PC-9 (cell line): Measurements from ENCODE around the gene FAM3C.

Experiments used
- EZH2 ChIP-seq: fragments of 200-600 bp; sonication (generic); IDR thresholded peaks from 2 replicates; pipeline ENCODE4 v1.8.0; 2017; ENCODE audit warnings: antibody characterized with exemption, low read depth
- TF ChIP-seq, protein P1 (sequence below): fragments of 200-600 bp; sonication (generic); conservative IDR thresholded peaks from 2 replicates; pipeline ENCODE4 v1.6.1; 2017; ENCODE audit warnings: mixed run types, antibody characterized with exemption, mild to moderate bottlenecking, moderate library complexity

DNA sequence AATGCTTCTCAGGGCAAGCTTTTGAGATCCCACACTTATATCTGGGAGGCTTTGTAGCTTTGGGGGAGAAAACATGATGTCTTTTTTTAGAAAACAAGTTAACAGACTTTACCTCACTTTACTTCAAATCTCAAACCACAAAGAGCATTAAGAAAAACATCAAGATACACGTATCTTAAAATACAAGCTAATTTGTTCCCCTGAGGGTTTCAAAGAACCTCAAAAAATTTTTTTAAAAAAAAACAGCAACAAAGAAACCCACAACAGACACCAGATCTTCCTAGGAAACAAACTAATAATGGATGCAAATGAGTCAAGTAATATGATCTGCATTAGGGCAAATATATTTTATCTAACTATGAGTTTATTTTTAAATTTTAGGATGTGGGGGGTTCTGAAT lies 24.7 kb downstream of the FAM3C start:
- TF ChIP-seq EZH2: no peak
- TF ChIP-seq, protein P1, sequence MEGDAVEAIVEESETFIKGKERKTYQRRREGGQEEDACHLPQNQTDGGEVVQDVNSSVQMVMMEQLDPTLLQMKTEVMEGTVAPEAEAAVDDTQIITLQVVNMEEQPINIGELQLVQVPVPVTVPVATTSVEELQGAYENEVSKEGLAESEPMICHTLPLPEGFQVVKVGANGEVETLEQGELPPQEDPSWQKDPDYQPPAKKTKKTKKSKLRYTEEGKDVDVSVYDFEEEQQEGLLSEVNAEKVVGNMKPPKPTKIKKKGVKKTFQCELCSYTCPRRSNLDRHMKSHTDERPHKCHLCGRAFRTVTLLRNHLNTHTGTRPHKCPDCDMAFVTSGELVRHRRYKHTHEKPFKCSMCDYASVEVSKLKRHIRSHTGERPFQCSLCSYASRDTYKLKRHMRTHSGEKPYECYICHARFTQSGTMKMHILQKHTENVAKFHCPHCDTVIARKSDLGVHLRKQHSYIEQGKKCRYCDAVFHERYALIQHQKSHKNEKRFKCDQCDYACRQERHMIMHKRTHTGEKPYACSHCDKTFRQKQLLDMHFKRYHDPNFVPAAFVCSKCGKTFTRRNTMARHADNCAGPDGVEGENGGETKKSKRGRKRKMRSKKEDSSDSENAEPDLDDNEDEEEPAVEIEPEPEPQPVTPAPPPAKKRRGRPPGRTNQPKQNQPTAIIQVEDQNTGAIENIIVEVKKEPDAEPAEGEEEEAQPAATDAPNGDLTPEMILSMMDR: no peak
